ENCODE results near the gene PDX1.
A peak's percentile ranks its signal among the peaks of the same experiment; 100 is the strongest.

The PDX1 gene

GRCh38 chr13:27922883-27923612 lies 3.2 kb downstream of the PDX1 start:
- no peak for DNase-seq

- DNase-seq, result no peak
These were observed 4.2 kb downstream of the PDX1 start for GRCh38 chr13:27923794-27924528.

GRCh38 chr13:27924529-27925141 lies 4.8 kb downstream of the PDX1 start:
- no peak for DNase-seq

- no peak for DNase-seq
These were observed 5.6 kb downstream of the PDX1 start for GRCh38 chr13:27925220-27925991.

GRCh38 chr13:27926644-27927434 lies 7.0 kb downstream of the PDX1 start:
- no peak for DNase-seq

GRCh38 chr13:27927444-27928352 lies 7.9 kb downstream of the PDX1 start:
- no peak for DNase-seq

GRCh38 chr13:27928353-27928804 lies 8.6 kb downstream of the PDX1 start:
- DNase-seq, result no peak

GRCh38 chr13:27928805-27929753 lies 9.3 kb downstream of the PDX1 start:
- no peak for DNase-seq

GRCh38 chr13:27929868-27930267 lies 10.1 kb downstream of the PDX1 start:
- no peak for DNase-seq

GRCh38 chr13:27933118-27933517 lies 13.3 kb downstream of the PDX1 start:
- DNase-seq, result no peak

GRCh38 chr13:27933580-27934328 lies 14.0 kb downstream of the PDX1 start:
- no peak for DNase-seq

- DNase-seq, result no peak
These were observed 23.2 kb downstream of the PDX1 start for GRCh38 chr13:27942972-27943371.

- no peak for DNase-seq
These were observed 33.3 kb downstream of the PDX1 start for GRCh38 chr13:27952876-27953675.

- DNase-seq, result peak; percentile 39 to 52
These were observed 34.0 kb downstream of the PDX1 start for GRCh38 chr13:27953676-27954405.

GRCh38 chr13:27954406-27954851 lies 34.6 kb downstream of the PDX1 start:
- no peak for DNase-seq

- no peak for DNase-seq
These were observed 35.3 kb downstream of the PDX1 start for GRCh38 chr13:27955014-27955591.

Measured in Kasumi-1 (cell line).